H1 (cell line): ENCODE data around the gene INA. TPM values are rescaled to one million over a fixed set of nuclear protein-coding genes. Genes with fewer than 3 reads are reported as not detected.

ENCODE experiments used
- CTCF ChIA-PET: fragments of 300-600 bp; sonication (Branson Sonifier 250); formaldehyde crosslinking; loops from one replicate; lab custom pipeline; 2021; ENCODE audit not compliant: partially characterized antibody; lab: Charles Lee
- POLR2A ChIA-PET: fragments of 300-600 bp; sonication (Branson Sonifier 250); formaldehyde crosslinking; loops from one replicate; lab custom pipeline; 2021; ENCODE audit warnings: inconsistent platforms; ENCODE audit not compliant: partially characterized antibody; lab: Charles Lee
- DNase-seq, 2 experiments: peaks; one replicate each; pipeline versions ENCODE4 v3.0.0 to v3.0.0-alpha.2; 2010 to 2022; ENCODE audit warnings: low spot score in 2 of 2, low read depth in 1 of 2, mixed read lengths in 1 of 2
- FAIRE-seq: peaks from 2 replicates; lab custom pipeline; 2011; peaks lifted over from hg19 to GRCh38; lab: Jason Lieb, UNC
- H2AFZ ChIP-seq: 2 replicates; pipeline ENCODE4 v1.8.1; 2012; ENCODE audit warnings: low read length, inconsistent platforms
- H2AK5ac ChIP-seq: 2 replicates; pipeline ENCODE4 v1.6.1; 2013; ENCODE audit warnings: low read depth, low read length
- H2BK120ac ChIP-seq: replicated peaks from 2 replicates; pipeline ENCODE3; 2013; ENCODE audit warnings: low read depth, low read length, inconsistent platforms
- H2BK12ac ChIP-seq: 2 replicates; pipeline ENCODE4 v1.6.1; 2013; ENCODE audit warnings: low read depth, low read length
- H2BK15ac ChIP-seq: 2 replicates; pipeline ENCODE4 v1.6.1; 2013; ENCODE audit warnings: low read length
- H2BK20ac ChIP-seq: 2 replicates; pipeline ENCODE4 v1.6.1; 2013; ENCODE audit warnings: low read length
- H2BK5ac ChIP-seq: 2 replicates; pipeline ENCODE4 v1.6.1; 2013; ENCODE audit warnings: low read depth, low read length
- H3K14ac ChIP-seq: 2 replicates; pipeline ENCODE4 v1.6.1; 2013; ENCODE audit warnings: inconsistent platforms; ENCODE audit not compliant: insufficient read length
- H3K18ac ChIP-seq: 2 replicates; pipeline ENCODE4 v1.6.1; 2013; ENCODE audit warnings: low read length; ENCODE audit errors: extremely low read depth
- H3K23ac ChIP-seq: 2 replicates; pipeline ENCODE4 v1.6.1; 2013; ENCODE audit warnings: inconsistent platforms; ENCODE audit not compliant: insufficient read length
- H3K23me2 ChIP-seq: 2 replicates; pipeline ENCODE4 v1.6.1; 2013; ENCODE audit warnings: low read depth, low read length
- H3K27ac ChIP-seq: 2 replicates; pipeline ENCODE4 v1.6.1; 2011; ENCODE audit warnings: low read depth, low read length, inconsistent platforms
- H3K27me3 ChIP-seq, 4 experiments: replicated peaks in 1 of 4; 1 replicate in 1 of 4; 2 replicates in 3 of 4; pipeline versions ENCODE4 v1.6.1 to v1.8.1; 2011 to 2013; ENCODE audit warnings: low read length in 3 of 4, mild to moderate bottlenecking in 3 of 4, inconsistent platforms in 2 of 4, mixed read lengths in 2 of 4, moderate library complexity in 1 of 4; ENCODE audit not compliant: control insufficient read depth in 3 of 4, insufficient read depth in 3 of 4; ENCODE audit errors: extremely low read depth in 1 of 4
- H3K36me3 ChIP-seq, 4 experiments: 2 replicates each; pipeline versions ENCODE4 v1.6.1 to v1.8.1; 2011 to 2013; ENCODE audit warnings: mild to moderate bottlenecking in 4 of 4, low read length in 3 of 4, moderate library complexity in 2 of 4, control low read depth in 1 of 4, inconsistent platforms in 1 of 4; ENCODE audit not compliant: insufficient read depth in 4 of 4, control insufficient read depth in 2 of 4
- H3K4ac ChIP-seq: replicated peaks from 2 replicates; pipeline ENCODE3; 2013; ENCODE audit warnings: low read length, low read depth, mixed read lengths, inconsistent platforms; ENCODE audit not compliant: insufficient read length
- H3K4me1 ChIP-seq, 4 experiments: replicated peaks in 1 of 4; 1 replicate in 1 of 4; 2 replicates in 3 of 4; pipeline versions ENCODE4 v1.6.1 to v1.8.1; 2011 to 2013; ENCODE audit warnings: low read length in 3 of 4, inconsistent platforms in 2 of 4, mixed read lengths in 1 of 4; ENCODE audit not compliant: insufficient read depth in 4 of 4, control insufficient read depth in 3 of 4
- H3K4me2 ChIP-seq, 2 experiments: 2 replicates each; pipeline versions ENCODE4 v1.6.1 to v1.8.1; 2011 to 2013; ENCODE audit warnings: low read depth in 2 of 2, low read length in 2 of 2, control low read depth in 1 of 2, inconsistent platforms in 1 of 2, mild to moderate bottlenecking in 1 of 2; ENCODE audit not compliant: insufficient read depth in 1 of 2
- H3K4me3 ChIP-seq, 4 experiments: fragments of 200-600, 300-600 bp in 1 of 4; sonication (generic), shearing (Covaris generic), sonication (Bioruptor Twin) in 1 of 4; 2 replicates each; pipeline versions ENCODE4 v1.5.1 to v1.8.1; 2011 to 2016; ENCODE audit warnings: low read length in 4 of 4, low read depth in 3 of 4, control low read depth in 2 of 4, inconsistent platforms in 2 of 4, mild to moderate bottlenecking in 2 of 4, mixed read lengths in 1 of 4, moderate library complexity in 1 of 4; ENCODE audit not compliant: insufficient read depth in 2 of 4; ENCODE audit errors: extremely low read depth in 1 of 4
- H3K56ac ChIP-seq: replicated peaks from 2 replicates; pipeline ENCODE3; 2013; ENCODE audit warnings: low read depth, mild to moderate bottlenecking, mixed read lengths, low read length, inconsistent platforms; ENCODE audit not compliant: insufficient read length
- H3K79me1 ChIP-seq: 2 replicates; pipeline ENCODE4 v1.6.1; 2013; ENCODE audit warnings: low read depth, low read length, control low read depth
- H3K79me2 ChIP-seq, 2 experiments: 2 replicates each; pipeline versions ENCODE4 v1.6.1 to v1.8.1; 2012 to 2013; ENCODE audit warnings: low read length in 2 of 2, mild to moderate bottlenecking in 2 of 2, inconsistent platforms in 1 of 2; ENCODE audit not compliant: insufficient read depth in 2 of 2, control insufficient read depth in 1 of 2
- H3K9ac ChIP-seq, 4 experiments: replicated peaks in 1 of 4; 1 replicate in 1 of 4; 2 replicates in 3 of 4; pipeline versions ENCODE4 v1.6.1 to v1.8.1; 2011 to 2013; ENCODE audit warnings: low read depth in 3 of 4, low read length in 3 of 4, control low read depth in 2 of 4, mild to moderate bottlenecking in 2 of 4, moderate library complexity in 2 of 4, inconsistent platforms in 1 of 4; ENCODE audit errors: extremely low read depth in 1 of 4
- H3K9me3 ChIP-seq, 2 experiments: 2 replicates each; pipeline versions ENCODE4 v1.6.1 to v1.8.1; 2012 to 2013; ENCODE audit warnings: mild to moderate bottlenecking in 2 of 2, moderate library complexity in 2 of 2, control low read depth in 1 of 2, inconsistent platforms in 1 of 2, low read depth in 1 of 2, low read length in 1 of 2, mixed read lengths in 1 of 2; ENCODE audit not compliant: insufficient read depth in 2 of 2
- H4K20me1 ChIP-seq, 2 experiments: replicated peaks in 1 of 2; 2 replicates each; pipeline versions ENCODE3 to v1.8.1; 2011 to 2013; ENCODE audit warnings: inconsistent platforms in 2 of 2, low read length in 2 of 2, mild to moderate bottlenecking in 1 of 2; ENCODE audit not compliant: insufficient read depth in 2 of 2, control insufficient read depth in 1 of 2
- H4K5ac ChIP-seq: 2 replicates; pipeline ENCODE4 v1.6.1; 2013; ENCODE audit warnings: low read length, low read depth, mixed read lengths, inconsistent platforms; ENCODE audit not compliant: insufficient read length
- H4K8ac ChIP-seq: 2 replicates; pipeline ENCODE4 v1.8.0; 2013; ENCODE audit warnings: mild to moderate bottlenecking, moderate library complexity, low read length, inconsistent platforms; ENCODE audit not compliant: insufficient read depth; ENCODE audit errors: extremely low read depth
- H4K91ac ChIP-seq: replicated peaks from 2 replicates; pipeline ENCODE3; 2013; ENCODE audit warnings: low read length, mixed read lengths, inconsistent platforms; ENCODE audit not compliant: insufficient read length
- BCL11A ChIP-seq, 2 experiments: IDR thresholded peaks; one replicate each; pipeline ENCODE4 v1.6.1; 2011; ENCODE audit warnings: low read depth in 2 of 2, low read length in 2 of 2, mild to moderate bottlenecking in 2 of 2
- BRCA1 ChIP-seq: IDR thresholded peaks from 2 replicates; pipeline ENCODE4 v1.6.1; 2012; ENCODE audit warnings: low read depth, low read length, improper control_type of control experiment
- KDM4A ChIP-seq: IDR thresholded peaks from one replicate; pipeline ENCODE4 v1.7.1; 2012; ENCODE audit warnings: low read depth, mild to moderate bottlenecking, moderate library complexity, low read length, inconsistent platforms; ENCODE audit not compliant: severe bottlenecking
- SP1 ChIP-seq: IDR thresholded peaks from 2 replicates; pipeline ENCODE4 v1.6.1; 2011; ENCODE audit warnings: low read depth, low read length
- SP2 ChIP-seq: IDR thresholded peaks from 2 replicates; pipeline ENCODE4 v1.6.1; 2012; ENCODE audit warnings: mild to moderate bottlenecking, low read length, inconsistent platforms
- TBP ChIP-seq: IDR thresholded peaks from 2 replicates; pipeline ENCODE4 v1.6.1; 2011; ENCODE audit warnings: low read depth, low read length, improper control_type of control experiment
- WGBS, 2 experiments: shearing (Covaris generic) in 1 of 2; methylation state at CpG; one replicate each; pipeline versions ENCODE4 v1.1.6 to v1.1.7; 2013 to 2015; ENCODE audit warnings: low lambda C conversion rate in 2 of 2, mixed read lengths in 2 of 2, inconsistent platforms in 1 of 2, low coverage in 1 of 2, missing lambda C conversion rate in 1 of 2; ENCODE audit not compliant: insufficient replicate concordance in 2 of 2, insufficient coverage in 1 of 2, insufficient read length in 1 of 2; ENCODE audit errors: extremely low coverage in 1 of 2, missing lambda C conversion rate in 1 of 2; 5-methylcytosine and 5-hydroxymethylcytosine counted together
- polyA plus RNA-seq, 7 experiments: library from polyadenylated mRNA; depleted of rRNA in 3 of 7; stranded (reverse) in 5 of 7; unstranded in 2 of 7; fragments of >200 nt in 5 of 7; fragments of 200-250 nt in 2 of 7; gene quantifications; 1 replicate in 5 of 7; 2 replicates in 1 of 7; 4 replicates in 1 of 7; pipeline versions ENCODE4 v1.2.1 to v1.2.3, GENCODE V29; 2011 to 2013; ENCODE audit warnings: missing spikeins in 2 of 7, mixed read lengths in 2 of 7
- total RNA-seq: library from RNA; stranded (reverse); fragmentation: NEBNext Ultra II Directional; extraction: Animal tissue kit (Norgen Biotek cat#: 25700); gene quantifications from 2 replicates; pipeline ENCODE4 v1.2.1, GENCODE V29; 2021

The INA gene
- total and polyA plus RNA-seq, 2 of the 8 experiments (the other 6 are each of a cell fraction or from before 2014, with no cell fraction given): 17.1 to 18.1 TPM

DNA sequence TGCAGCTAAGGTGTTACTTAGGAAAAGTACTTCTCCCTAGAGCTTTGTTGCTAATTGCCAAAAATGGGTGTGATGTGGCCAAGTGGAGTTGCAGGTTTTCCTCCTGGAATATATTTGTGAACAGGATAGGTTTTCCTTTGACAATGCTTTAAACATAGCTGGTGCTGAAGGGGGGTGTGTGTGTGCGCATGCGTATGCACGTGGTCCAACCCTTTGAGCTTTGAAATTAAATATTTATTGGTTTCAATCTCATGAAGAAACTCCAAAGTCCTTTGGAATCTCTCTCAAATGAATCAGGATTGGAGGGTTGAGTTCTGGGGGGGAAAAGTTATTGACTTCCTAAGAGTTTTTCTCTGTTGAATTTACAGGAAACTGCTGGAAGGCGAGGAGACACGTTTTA, 11.1 kb downstream of the INA start:
- 88% methylated on average over 5 of the region's 5 CpGs; no CpG with 5 or more reads in 1 of the 2 experiments for WGBS, 2 experiments
- Histone ChIP-seq H3K4ac (no peak overlapping the region), H2AK5ac (no peak overlapping the region), H3K18ac (no peak overlapping the region), H3K14ac (no peak overlapping the region), H2BK120ac (no peak overlapping the region), H3K79me2 (no peaks in the 10 kb centered on the region), H2BK15ac (no peak overlapping the region), H2AFZ (no peak overlapping the region), H2BK5ac (no peak overlapping the region), H3K9me3 (no peaks in the 10 kb centered on the region), H4K20me1 (no peaks in the 10 kb centered on the region), H3K56ac (no peak overlapping the region), H4K91ac (no peak overlapping the region), H3K36me3 (peaks cover 0 to 2% (median 0%) of the 10 kb centered on the region in 4 experiments; a peak in 1 of 8 replicates), H3K4me2 (no peak overlapping the region), H3K23ac (no peak overlapping the region), H2BK20ac (no peak overlapping the region), H3K23me2 (no peaks in the 10 kb centered on the region), H3K4me3 (no peak overlapping the region), H3K9ac (no peak overlapping the region), H3K27me3 (no peaks in the 10 kb centered on the region), H3K79me1 (no peaks in the 10 kb centered on the region), H4K5ac (no peak overlapping the region), H3K27ac (no peak overlapping the region), H4K8ac (no peak overlapping the region), H2BK12ac (no peak overlapping the region), H3K4me1 (no peaks in the 10 kb centered on the region)
- DNase-seq (no peak), FAIRE-seq (no peak)
- ChIA-PET POLR2A (interaction anchor here (2.8 kb wide), 1 partner anchor 11 kb away, joined by 10 read pairs; the partner anchor contains the start of gene INA), CTCF (interaction anchor here (0.6 to 1.5 kb wide), 2 partner anchors 10 to 14 kb away, joined by 4 to 5 read pairs; no protein-coding TSS in a partner anchor)
- TF ChIP-seq SP1 (no peak), BCL11A (IDR thresholded peaks at IDR 0.05; ENCODE audit: low read depth in 2 of 2, low read length in 2 of 2) (no peak), SP2 (no peak), TBP (no peak), BRCA1 (no peak), KDM4A (no peak)
